ENCODE data around the gene SLX4IP. TPM values are rescaled to one million over a fixed set of nuclear protein-coding genes. Genes with fewer than 3 reads are reported as not detected.
A peak's percentile ranks its signal among the peaks of the same experiment; 100 is the strongest.

Gene SLX4IP
- total RNA-seq, 4 donors from 2014 or later: 4.8 to 7.2 (median 5.7) TPM

DNA sequence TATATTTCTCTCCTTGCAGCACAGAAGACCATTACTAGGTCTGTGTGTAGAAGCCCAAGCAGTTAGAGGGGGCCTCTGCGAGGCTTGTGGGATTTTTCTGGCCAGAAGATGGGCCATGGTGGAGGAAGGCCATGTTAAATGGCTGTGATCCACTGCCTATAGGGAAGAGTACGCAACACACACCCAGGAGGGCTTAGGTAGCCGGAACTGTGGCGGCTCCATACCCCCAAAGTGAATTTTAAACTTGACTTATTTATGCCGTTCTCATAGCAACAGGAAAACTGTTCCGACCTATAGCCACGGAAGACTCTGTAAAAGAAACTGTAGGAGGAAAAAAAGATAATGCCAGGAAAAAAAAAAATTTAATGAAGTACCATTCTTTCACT lies 69.5 kb downstream of the SLX4IP start:
- H3K27ac ChIP-seq: peak overlapping the region; percentile 90
- no peak overlapping the region for H3K4me3 ChIP-seq
- no peaks in the 10 kb centered on the region for H3K9me3 ChIP-seq
- no peak for DNase-seq (ENCODE audit: low spot score in 2 of 2)
- WGBS: 76% methylated on average over 7 of the region's 7 CpGs
- peaks cover 75% of the 10 kb centered on the region for H3K4me1 ChIP-seq
- H3K27me3 ChIP-seq: no peaks in the 10 kb centered on the region
- no peaks in the 10 kb centered on the region for H3K36me3 ChIP-seq
- TF ChIP-seq, protein P1, sequence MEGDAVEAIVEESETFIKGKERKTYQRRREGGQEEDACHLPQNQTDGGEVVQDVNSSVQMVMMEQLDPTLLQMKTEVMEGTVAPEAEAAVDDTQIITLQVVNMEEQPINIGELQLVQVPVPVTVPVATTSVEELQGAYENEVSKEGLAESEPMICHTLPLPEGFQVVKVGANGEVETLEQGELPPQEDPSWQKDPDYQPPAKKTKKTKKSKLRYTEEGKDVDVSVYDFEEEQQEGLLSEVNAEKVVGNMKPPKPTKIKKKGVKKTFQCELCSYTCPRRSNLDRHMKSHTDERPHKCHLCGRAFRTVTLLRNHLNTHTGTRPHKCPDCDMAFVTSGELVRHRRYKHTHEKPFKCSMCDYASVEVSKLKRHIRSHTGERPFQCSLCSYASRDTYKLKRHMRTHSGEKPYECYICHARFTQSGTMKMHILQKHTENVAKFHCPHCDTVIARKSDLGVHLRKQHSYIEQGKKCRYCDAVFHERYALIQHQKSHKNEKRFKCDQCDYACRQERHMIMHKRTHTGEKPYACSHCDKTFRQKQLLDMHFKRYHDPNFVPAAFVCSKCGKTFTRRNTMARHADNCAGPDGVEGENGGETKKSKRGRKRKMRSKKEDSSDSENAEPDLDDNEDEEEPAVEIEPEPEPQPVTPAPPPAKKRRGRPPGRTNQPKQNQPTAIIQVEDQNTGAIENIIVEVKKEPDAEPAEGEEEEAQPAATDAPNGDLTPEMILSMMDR (IDR thresholded peaks at IDR 0.05): no peak

DNA sequence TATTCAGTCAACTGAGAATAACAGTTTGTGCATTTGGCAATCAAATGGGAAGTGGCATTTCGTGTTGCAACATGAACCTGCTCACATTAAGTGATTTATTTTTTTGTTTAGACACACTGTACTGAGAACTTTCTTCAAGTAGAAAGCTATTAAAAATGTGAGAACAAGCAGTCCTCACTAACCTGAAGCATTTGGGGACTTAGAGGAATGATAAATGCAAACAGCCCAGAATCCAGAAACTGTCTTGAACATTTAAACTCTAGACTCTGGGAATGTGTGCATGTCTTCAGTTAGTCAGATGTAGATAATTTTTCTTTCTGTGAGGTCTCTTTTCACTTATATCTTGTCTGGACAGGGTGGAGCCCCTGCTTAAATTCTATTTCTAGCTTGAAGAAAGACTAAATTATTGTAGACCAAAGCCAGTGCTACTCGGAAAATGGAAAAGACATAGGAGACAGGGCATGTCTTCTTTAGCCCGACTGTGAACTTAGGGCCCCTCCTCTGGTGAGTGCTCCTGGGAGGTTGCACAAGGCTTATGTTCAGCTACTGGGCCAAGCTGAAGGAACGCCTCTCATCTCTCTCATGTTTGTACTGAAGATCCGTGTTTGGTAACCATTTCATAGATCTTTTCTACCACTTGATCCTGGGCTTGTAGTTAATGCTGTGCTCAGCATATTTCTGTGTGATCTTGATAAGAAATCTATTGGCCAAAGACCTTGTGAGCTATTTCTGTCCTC lies 70.1 kb downstream of the SLX4IP start:
- DNase-seq (ENCODE audit: low spot score in 2 of 2): no peak
- TF ChIP-seq, protein P1 (IDR thresholded peaks at IDR 0.05): no peak
- TF ChIP-seq POLR2AphosphoS5 (IDR thresholded peaks at IDR 0.05) (peak in 2 of 3 donors; percentile 46 to 76), EP300 (IDR thresholded peaks at IDR 0.05) (no peak), POLR2A (IDR thresholded peaks at IDR 0.05) (no peak)
- H3K9me3 ChIP-seq: no peaks in the 10 kb centered on the region
- no peaks in the 10 kb centered on the region for H3K27me3 ChIP-seq
- H3K4me1 ChIP-seq: peaks cover 76% of the 10 kb centered on the region
- H3K36me3 ChIP-seq: no peaks in the 10 kb centered on the region
- peak overlapping the region; percentile 11 for H3K4me3 ChIP-seq
- WGBS: 13% methylated on average over 5 of the region's 5 CpGs
- H3K27ac ChIP-seq: peak overlapping the region; percentile 90

DNA sequence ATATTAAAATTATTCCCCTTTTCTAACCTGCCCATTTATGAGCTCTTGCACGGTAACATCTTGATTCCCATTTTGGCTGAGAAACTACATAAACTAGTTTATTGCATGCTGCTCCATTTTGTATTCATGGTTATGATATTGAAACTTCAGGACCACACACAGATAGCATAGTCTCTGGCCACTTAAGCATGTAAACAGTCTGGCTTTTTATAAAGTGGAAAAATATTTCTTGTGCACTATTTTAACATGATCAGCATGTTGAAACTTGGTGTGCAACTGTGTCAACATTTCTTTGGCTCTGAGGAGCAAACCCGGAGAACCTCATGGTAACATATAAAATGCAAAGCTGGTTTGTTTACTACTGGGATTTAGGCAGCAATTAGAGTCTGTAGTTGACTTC lies 70.7 kb downstream of the SLX4IP start:
- H3K27me3 ChIP-seq: no peaks in the 10 kb centered on the region
- H3K4me1 ChIP-seq: peaks cover 79% of the 10 kb centered on the region
- peak overlapping the region; percentile 11 for H3K4me3 ChIP-seq
- DNase-seq (ENCODE audit: low spot score in 2 of 2): no peak
- TF ChIP-seq, protein P1 (IDR thresholded peaks at IDR 0.05): no peak
- TF ChIP-seq POLR2A (IDR thresholded peaks at IDR 0.05): no peak
- peak in 1 of 3 donors; percentile 6 for TF ChIP-seq POLR2AphosphoS5 (IDR thresholded peaks at IDR 0.05)
- TF ChIP-seq EP300 (IDR thresholded peaks at IDR 0.05): no peak
- peak overlapping the region; percentile 90 for H3K27ac ChIP-seq
- no peaks in the 10 kb centered on the region for H3K9me3 ChIP-seq
- no peaks in the 10 kb centered on the region for H3K36me3 ChIP-seq
- WGBS: 22% methylated on average over 2 of the region's 2 CpGs

DNA sequence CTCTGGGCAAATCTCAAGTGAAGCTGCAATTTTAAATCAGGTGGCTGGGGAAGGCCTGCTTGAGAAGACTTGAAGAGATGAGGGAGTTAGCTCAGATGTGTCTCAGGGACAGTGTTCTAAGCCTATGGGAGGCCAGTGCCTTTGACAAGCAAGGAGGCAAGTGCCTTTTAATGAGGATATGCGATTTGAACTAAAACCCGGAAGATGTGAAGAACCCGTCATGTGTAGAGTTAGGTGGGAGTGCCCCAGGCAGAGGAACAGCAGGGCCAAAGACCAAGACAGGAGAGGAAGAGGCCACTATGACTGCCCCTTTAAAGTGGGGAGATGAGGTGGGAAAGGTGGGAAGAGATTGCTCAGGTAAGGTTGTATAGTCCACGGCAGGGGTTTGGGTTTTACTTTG lies 71.9 kb downstream of the SLX4IP start:
- H3K36me3 ChIP-seq: no peaks in the 10 kb centered on the region
- H3K27me3 ChIP-seq: no peaks in the 10 kb centered on the region
- peak overlapping the region; percentile 90 for H3K27ac ChIP-seq
- H3K4me3 ChIP-seq: no peak overlapping the region
- H3K9me3 ChIP-seq: no peaks in the 10 kb centered on the region
- 85% methylated on average over 4 of the region's 4 CpGs for WGBS
- no peak for TF ChIP-seq POLR2A (IDR thresholded peaks at IDR 0.05)
- no peak for TF ChIP-seq POLR2AphosphoS5 (IDR thresholded peaks at IDR 0.05)
- TF ChIP-seq EP300 (IDR thresholded peaks at IDR 0.05): no peak
- TF ChIP-seq, protein P1 (IDR thresholded peaks at IDR 0.05): no peak
- no peak for DNase-seq (ENCODE audit: low spot score in 2 of 2)
- peaks cover 87% of the 10 kb centered on the region for H3K4me1 ChIP-seq

DNA sequence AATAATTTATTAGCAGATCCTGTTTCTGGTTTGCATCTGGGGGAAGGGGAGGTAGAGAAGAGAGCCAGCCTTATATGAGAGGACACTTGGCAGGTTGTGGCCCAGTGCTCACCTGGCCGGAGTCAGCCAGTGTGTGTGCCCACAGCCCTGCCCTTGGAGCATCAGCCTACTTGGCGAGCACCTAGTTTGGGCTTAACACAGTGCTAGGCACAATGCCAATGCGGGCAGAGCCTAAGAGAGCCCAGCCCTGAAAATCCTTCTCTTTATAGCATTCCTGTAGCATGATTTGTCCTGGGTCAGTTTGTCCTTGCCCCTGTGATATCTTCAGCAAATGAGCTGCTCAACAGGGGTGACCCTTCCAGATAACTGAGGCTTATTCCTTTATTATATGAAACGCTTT lies 73.0 kb downstream of the SLX4IP start:
- H3K27me3 ChIP-seq: no peaks in the 10 kb centered on the region
- no peaks in the 10 kb centered on the region for H3K36me3 ChIP-seq
- WGBS: 47% methylated on average over 4 of the region's 4 CpGs
- H3K27ac ChIP-seq: peak overlapping the region; percentile 90
- TF ChIP-seq, protein P1 (IDR thresholded peaks at IDR 0.05): no peak
- no peak for TF ChIP-seq EP300 (IDR thresholded peaks at IDR 0.05)
- no peak for TF ChIP-seq POLR2AphosphoS5 (IDR thresholded peaks at IDR 0.05)
- no peak for TF ChIP-seq POLR2A (IDR thresholded peaks at IDR 0.05)
- DNase-seq (ENCODE audit: low spot score in 2 of 2): no peak
- no peak overlapping the region for H3K4me3 ChIP-seq
- no peaks in the 10 kb centered on the region for H3K9me3 ChIP-seq
- H3K4me1 ChIP-seq: peaks cover 84% of the 10 kb centered on the region
